HG03521 (cell line): ENCODE results near the gene FRMPD1.
A peak's percentile ranks its signal among the peaks of the same experiment; 100 is the strongest.
"Not testable (repeated sequence)": the region's sequence is repeated elsewhere in the genome, so short reads cannot be mapped to it uniquely, and the experiment has no call there.

Experiments used
- ATAC-seq: cut with Tn5 transposase; IDR thresholded peaks from one replicate; pipeline ENCODE4 v1.9.1; 2021; ENCODE audit warnings: mild to moderate bottlenecking, moderate library complexity; ENCODE audit not compliant: unreplicated experiment

Gene FRMPD1, protein sequence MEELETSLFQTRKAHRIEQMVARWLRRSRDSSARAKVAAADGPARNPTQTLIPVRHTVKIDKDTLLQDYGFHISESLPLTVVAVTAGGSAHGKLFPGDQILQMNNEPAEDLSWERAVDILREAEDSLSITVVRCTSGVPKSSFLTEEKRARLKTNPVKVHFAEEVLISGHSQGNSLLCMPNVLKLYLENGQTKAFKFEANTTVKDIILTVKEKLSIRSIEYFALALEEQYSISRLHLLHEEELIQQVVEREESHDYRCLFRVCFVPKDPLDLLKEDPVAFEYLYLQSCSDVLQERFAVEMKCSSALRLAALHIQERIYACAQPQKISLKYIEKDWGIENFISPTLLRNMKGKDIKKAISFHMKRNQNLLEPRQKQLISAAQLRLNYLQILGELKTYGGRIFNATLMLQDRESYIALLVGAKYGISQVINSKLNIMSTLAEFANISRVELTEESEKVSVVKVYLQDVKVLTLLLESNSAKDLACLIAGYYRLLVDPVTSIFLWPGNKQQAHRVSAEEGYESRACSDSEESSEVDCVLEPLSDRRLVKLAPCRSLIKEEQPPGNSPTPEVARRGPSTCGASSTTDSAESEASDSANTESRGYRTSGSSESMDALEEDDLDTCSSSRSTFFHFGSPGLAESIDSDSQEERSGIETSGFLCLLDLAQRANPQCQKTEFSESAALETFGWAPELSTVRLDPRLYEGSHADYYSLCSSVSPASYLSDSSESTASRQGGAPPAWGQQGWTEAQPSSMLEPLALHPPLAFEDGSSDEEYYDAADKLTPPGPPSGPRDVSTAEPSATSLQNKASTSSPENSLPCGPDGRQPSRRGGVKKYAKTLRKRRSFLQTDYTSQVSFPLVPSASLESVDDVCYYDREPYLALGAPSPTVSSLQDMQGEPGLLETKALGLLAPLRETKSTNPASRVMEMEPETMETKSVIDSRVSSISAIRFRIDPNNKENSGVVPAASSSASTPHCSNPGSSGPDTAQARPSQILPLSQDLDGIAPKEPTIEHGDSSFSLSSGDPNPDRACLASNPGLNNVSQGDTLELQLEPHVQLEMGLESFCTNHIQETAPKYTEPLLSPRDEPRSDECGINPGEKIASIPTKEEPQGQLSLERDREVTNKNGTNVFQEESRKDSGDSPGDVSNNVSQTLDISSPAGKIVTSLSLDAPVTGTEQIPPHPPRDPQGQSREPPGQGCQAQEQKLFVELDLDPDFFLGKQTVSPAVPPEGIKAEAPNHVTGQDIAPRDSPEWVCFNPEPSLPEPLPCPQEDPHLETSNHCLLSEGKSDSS (N-terminal part only)

GRCh38 chr9:37650873-37651768 is at the start of gene FRMPD1:
Gene FRMPD1, plus strand, starts transcription at chr9:37650954. Its CDS starts 41,688 bp downstream, at chr9:37692642.
- peak; percentile 83 for ATAC-seq

- not testable (repeated sequence) for ATAC-seq
Observed at GRCh38 chr9:37602061-37602460, 48.7 kb upstream of the FRMPD1 start.

DNA sequence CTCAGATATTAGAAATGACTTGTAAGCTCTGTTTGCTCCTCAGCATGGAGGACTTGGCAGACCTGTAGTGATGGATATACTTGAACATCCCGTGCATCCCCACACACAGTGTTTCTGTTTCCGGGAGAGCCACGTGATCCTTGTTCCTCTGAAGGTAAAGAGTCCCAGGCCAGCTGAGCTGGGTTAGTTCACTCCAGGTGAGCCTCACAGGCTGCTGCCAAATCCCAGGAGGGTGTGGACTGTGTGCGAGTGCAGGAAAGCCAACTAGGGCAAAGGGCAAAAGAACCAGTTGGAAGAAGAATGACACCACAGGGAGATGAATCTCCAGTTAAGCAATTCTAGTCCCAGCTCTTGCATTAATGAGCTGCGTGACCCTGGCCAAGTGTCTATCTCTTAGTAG is 47.9 kb upstream of the FRMPD1 start:
- no peak for ATAC-seq

DNA sequence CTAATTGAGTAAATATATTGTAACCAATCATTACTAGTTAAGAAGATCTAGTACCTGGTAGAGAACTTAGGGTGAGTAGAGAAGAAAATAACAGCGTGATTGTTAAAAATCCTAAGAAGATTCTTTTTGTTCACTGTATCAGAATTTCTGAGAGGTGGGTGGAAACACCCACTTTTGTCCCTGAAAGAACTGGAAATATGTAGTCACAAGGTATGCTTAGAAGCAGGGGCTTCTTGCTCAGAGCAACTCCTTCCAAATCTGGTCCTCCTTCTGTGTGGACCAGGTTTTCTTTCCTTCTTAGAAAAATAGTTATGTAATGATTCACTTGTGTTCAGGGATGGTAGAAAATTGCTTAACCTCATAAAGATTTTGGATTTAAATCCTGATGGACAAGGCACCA is 46.5 kb upstream of the FRMPD1 start:
- ATAC-seq: no peak

- no peak for ATAC-seq
Observed at GRCh38 chr9:37608250-37608649, 42.5 kb upstream of the FRMPD1 start.

- no peak for ATAC-seq
Observed at GRCh38 chr9:37609735-37610397, 40.9 kb upstream of the FRMPD1 start.

- ATAC-seq: no peak
Observed at GRCh38 chr9:37611014-37611413, 39.7 kb upstream of the FRMPD1 start.

- ATAC-seq: no peak
Observed at GRCh38 chr9:37611961-37612360, 38.8 kb upstream of the FRMPD1 start.

GRCh38 chr9:37617161-37617560 is 33.6 kb upstream of the FRMPD1 start:
- ATAC-seq: no peak

GRCh38 chr9:37617832-37618231 is 32.9 kb upstream of the FRMPD1 start:
- ATAC-seq: no peak

- ATAC-seq: no peak
Observed at GRCh38 chr9:37618817-37619216, 31.9 kb upstream of the FRMPD1 start.

- no peak for ATAC-seq
Observed at GRCh38 chr9:37619806-37620205, 30.9 kb upstream of the FRMPD1 start.

GRCh38 chr9:37620396-37620795 is 30.4 kb upstream of the FRMPD1 start:
- ATAC-seq: no peak

DNA sequence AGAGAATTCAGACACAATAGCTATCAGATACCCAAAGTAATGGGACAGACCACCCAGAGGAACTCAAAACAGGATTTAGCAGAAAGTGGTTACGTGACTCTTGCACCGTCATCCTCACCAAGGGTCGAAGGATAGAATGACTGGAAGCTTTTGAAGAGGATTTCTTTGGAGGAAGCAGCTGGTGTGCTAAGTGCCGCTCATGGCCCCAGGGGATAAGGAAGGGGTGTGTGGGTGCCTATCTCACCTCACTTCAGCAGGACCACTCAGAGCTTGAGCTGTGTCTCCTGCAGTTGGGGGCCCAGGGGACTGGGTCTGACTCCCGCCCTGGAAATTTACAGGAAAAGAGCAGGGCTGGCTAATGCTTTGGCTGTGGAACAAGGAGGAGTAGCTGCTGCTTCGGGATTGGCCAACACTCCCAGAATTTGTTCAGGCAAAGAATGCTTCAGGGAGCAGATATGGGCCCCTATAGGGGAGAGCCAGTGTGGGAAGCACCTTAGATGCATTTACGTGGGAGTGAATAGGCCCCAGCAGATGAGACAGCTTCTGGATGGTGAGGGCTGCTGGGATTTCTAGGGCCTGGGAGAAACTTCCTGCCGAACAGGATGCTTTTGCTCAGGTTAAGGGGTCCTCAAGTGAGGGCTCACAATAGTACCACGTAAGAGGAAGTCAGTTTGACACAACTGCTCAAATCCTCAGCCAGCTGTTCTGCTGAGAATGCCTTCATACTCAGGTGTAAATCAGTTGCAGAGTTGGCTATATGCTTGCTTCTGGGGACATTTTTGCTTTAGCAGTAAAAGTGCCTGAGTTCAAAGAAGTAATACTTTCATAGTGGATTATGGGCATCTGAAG is 29.3 kb upstream of the FRMPD1 start:
- no peak for ATAC-seq

DNA sequence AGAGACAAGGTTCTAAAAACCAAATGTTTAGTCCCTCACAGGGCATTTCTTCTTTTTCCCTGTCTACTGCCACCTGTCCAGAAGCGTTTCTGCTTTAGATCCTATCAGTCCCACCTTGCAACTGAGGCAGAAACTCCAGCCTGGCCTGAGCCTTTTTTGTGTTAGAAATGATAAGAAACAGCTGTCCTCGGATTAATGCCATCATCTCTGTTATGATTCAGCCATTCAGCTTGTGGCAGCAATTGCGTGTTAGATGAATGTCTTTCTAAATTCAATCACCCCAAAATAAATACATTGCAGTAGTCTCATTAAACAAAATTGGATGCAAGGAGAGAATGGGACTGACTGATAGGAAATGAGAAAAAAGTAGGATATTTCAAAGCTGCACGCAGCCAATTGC is 28.3 kb upstream of the FRMPD1 start:
- ATAC-seq: no peak

DNA sequence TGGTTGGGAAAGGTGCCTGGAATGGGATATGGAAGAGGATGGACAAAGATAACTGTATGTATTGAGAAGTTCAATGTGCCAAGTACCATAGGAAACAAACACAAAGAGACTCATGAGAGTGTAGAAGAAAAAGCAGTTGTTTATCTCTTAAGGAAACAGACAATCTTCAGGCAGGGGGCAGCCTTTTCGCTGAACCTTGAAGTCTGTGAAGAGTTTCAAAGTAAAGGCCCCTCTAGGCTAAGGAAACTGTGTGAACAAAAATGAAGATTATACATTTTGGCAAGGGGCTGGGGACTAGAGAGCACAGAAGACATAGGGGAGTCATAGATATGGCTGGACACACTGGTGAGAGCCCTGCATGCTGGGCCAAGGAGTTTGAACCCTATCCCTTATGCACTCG is 27.5 kb upstream of the FRMPD1 start:
- no peak for ATAC-seq

DNA sequence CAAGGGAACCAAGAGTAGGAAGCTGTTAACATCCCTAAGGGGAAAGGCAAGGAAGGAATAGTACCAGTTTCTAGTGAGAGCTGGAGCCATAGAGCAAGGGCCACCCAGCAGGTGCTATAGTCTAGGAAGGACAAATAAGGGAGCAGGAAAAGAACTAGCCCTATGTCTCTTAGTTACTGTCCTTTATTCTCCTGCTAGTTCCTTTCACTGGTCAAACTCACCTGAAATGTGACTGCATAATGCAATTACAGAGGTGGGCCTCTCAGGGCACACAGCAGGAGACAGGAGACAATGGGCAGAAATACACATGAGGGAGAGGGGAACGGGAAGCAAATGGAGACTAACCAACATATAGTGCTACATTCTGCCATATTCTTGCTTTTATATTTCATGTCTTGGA is 26.7 kb upstream of the FRMPD1 start:
- ATAC-seq: no peak

DNA sequence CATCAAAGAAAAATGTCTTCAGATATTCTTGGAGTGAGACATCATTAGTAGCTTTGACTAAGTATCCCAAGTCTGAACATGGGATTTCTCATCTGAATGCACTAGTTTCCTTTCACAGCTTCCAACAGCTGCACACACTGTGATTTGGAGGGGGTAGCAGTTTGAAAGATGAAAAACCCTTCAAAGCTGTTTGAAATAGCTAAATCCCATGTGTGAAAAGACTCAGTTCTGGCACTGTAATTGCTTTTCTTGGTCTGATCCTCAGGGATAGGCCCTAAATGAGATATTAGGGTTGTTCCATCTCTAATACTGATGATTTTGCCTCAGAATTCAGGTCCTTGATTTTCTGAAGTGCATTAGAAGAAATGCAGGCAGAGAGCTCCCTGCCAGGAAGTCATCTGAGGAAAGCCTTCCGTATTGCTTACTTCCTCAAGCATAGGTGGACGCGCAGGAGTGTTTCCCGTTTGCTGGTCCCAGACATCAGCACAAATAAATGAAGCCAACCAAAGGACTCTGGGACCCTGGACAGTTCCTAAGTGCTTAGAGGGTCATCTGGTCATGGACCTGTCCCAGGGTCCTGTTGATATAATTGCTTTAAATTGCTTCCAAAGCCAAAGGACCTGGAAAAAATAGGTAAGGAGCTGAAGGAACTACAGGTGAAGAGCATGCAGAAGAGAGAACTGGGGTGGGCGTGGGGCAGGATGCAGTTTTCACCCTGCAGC is 25.6 kb upstream of the FRMPD1 start:
- ATAC-seq: no peak
